Endothelial cell of umbilical vein (primary cell): ENCODE results near the gene CSMD2. TPM values are rescaled to one million over a fixed set of nuclear protein-coding genes. Genes with fewer than 3 reads are reported as not detected.

Experiments used
- BruUV-seq: library from RNA; stranded (reverse); fragments of 400-500 nt; replicated peaks from 2 replicates; lab custom pipeline; 2021; lab: Mats Ljungman, UMichigan
- CTCF ChIA-PET: fragments of 300-600, 350-600 bp; sonication (Branson Sonifier 250); formaldehyde crosslinking; loops from one replicate; lab custom pipeline; 2021; ENCODE audit warnings: antibody characterized with exemption, inconsistent platforms; lab: Charles Lee
- POLR2A ChIA-PET: fragments of 300-600, 350-600 bp; sonication (Branson Sonifier 250); formaldehyde crosslinking; loops from one replicate; lab custom pipeline; 2021; ENCODE audit warnings: antibody characterized with exemption, inconsistent platforms; lab: Charles Lee
- DNase-seq: peaks from one replicate; pipeline ENCODE4 v3.0.0-alpha.2; 2011; ENCODE audit warnings: low read depth, low spot score
- FAIRE-seq: peaks from 2 replicates; lab custom pipeline; 2011; peaks lifted over from hg19 to GRCh38; lab: Jason Lieb, UNC
- H2AFZ ChIP-seq: 2 replicates; pipeline ENCODE4 v1.6.0; 2012; ENCODE audit warnings: low read depth, low read length, control low read depth, inconsistent platforms
- H3K27ac ChIP-seq: 2 replicates; pipeline ENCODE4 v1.5.1; 2011; ENCODE audit warnings: low read depth, mild to moderate bottlenecking, control low read depth, low read length, moderate library complexity; ENCODE audit not compliant: insufficient read depth
- H3K27me3 ChIP-seq, 2 experiments: 2 replicates each; pipeline versions ENCODE4 v1.6.0 to v1.6.1; 2011; ENCODE audit warnings: low read length in 2 of 2, mixed read lengths in 1 of 2; ENCODE audit not compliant: control insufficient read depth in 2 of 2, insufficient read depth in 2 of 2
- H3K36me3 ChIP-seq, 2 experiments: 2 replicates in 1 of 2; 3 replicates in 1 of 2; pipeline ENCODE4 v1.5.1; 2011; ENCODE audit warnings: low read length in 2 of 2, mild to moderate bottlenecking in 1 of 2, moderate library complexity in 1 of 2; ENCODE audit not compliant: control insufficient read depth in 2 of 2, insufficient read depth in 2 of 2; ENCODE audit errors: extremely low read depth in 1 of 2
- H3K4me1 ChIP-seq: 3 replicates; pipeline ENCODE4 v1.5.1; 2011; ENCODE audit warnings: mild to moderate bottlenecking, low read length; ENCODE audit not compliant: control insufficient read depth, insufficient read depth; ENCODE audit errors: extremely low read depth
- H3K4me2 ChIP-seq: 2 replicates; pipeline ENCODE4 v1.6.1; 2011; ENCODE audit warnings: low read length, control low read depth, mixed read lengths; ENCODE audit not compliant: insufficient read depth
- H3K4me3 ChIP-seq, 3 experiments: fragments of 200-600 bp in 1 of 3; sonication (generic), shearing (Covaris generic) in 1 of 3; replicated peaks in 1 of 3; 2 replicates each; pipeline ENCODE4 v1.5.1; 2011 to 2016; ENCODE audit warnings: control low read depth in 3 of 3, low read length in 3 of 3, mild to moderate bottlenecking in 2 of 3, inconsistent platforms in 1 of 3, low read depth in 1 of 3, moderate library complexity in 1 of 3; ENCODE audit not compliant: insufficient read depth in 1 of 3
- H3K79me2 ChIP-seq: 2 replicates; pipeline ENCODE4 v1.6.0; 2012; ENCODE audit warnings: low read length, inconsistent platforms; ENCODE audit not compliant: control insufficient read depth, insufficient read depth
- H3K9ac ChIP-seq: replicated peaks from 2 replicates; pipeline ENCODE3; 2011; ENCODE audit warnings: low read length, control low read depth; ENCODE audit not compliant: insufficient read depth; ENCODE audit errors: extremely low read depth
- H3K9me1 ChIP-seq: replicated peaks from 3 replicates; pipeline ENCODE4 v1.6.0; 2011; ENCODE audit warnings: mild to moderate bottlenecking, low read length; ENCODE audit not compliant: control insufficient read depth, insufficient read depth; ENCODE audit errors: extremely low read depth
- H3K9me3 ChIP-seq: replicated peaks from 2 replicates; pipeline ENCODE4 v1.5.1; 2012; ENCODE audit warnings: low read length, inconsistent platforms; ENCODE audit not compliant: control insufficient read depth, insufficient read depth
- H4K20me1 ChIP-seq: replicated peaks from 2 replicates; pipeline ENCODE3; 2011; ENCODE audit warnings: mild to moderate bottlenecking, low read length; ENCODE audit not compliant: control insufficient read depth, insufficient read depth; ENCODE audit errors: extremely low read depth
- EZH2 ChIP-seq: IDR thresholded peaks from 2 replicates; pipeline ENCODE4 v1.6.1; 2012; ENCODE audit warnings: borderline replicate concordance, low read depth, mild to moderate bottlenecking, moderate library complexity, low read length, inconsistent platforms; ENCODE audit not compliant: severe bottlenecking
- FOS ChIP-seq: IDR thresholded peaks from 2 replicates; pipeline ENCODE4 v1.6.1; 2011; ENCODE audit warnings: mild to moderate bottlenecking, low read length, moderate library complexity, borderline replicate concordance; ENCODE audit not compliant: insufficient read depth
- GATA2 ChIP-seq: IDR thresholded peaks from 2 replicates; pipeline ENCODE4 v1.7.0; 2011; ENCODE audit warnings: low read depth, mild to moderate bottlenecking, moderate library complexity, mixed read lengths, low read length; ENCODE audit not compliant: insufficient read length, insufficient read depth
- JUN ChIP-seq: IDR thresholded peaks from 2 replicates; pipeline ENCODE4 v1.6.1; 2011; ENCODE audit warnings: borderline replicate concordance, low read depth; ENCODE audit not compliant: insufficient read length, insufficient read depth
- MYC ChIP-seq: IDR thresholded peaks from one replicate; pipeline ENCODE4 v1.6.1; 2011; ENCODE audit warnings: mild to moderate bottlenecking, low read depth, low read length
- POLR2A ChIP-seq: IDR thresholded peaks from 2 replicates; pipeline ENCODE4 v1.6.1; 2012; ENCODE audit warnings: low read depth, mild to moderate bottlenecking, control low read depth, low read length
- POLR2AphosphoS5 ChIP-seq: IDR thresholded peaks from 2 replicates; pipeline ENCODE4 v1.6.1; 2012; ENCODE audit warnings: low read depth, mild to moderate bottlenecking, control low read depth, low read length, moderate library complexity; ENCODE audit not compliant: insufficient read depth
- dilution Hi-C: fragments of 300-500 bp; cut with MboI; formaldehyde crosslinking; loops from one replicate; pipeline ENCODE4 v1.15.0; 2019; ENCODE audit warnings: low sequenced_read_pairs; ENCODE audit not compliant: extremely low pct_ligation_motif_present
- intact Hi-C: fragments of 100-400 bp; cut with micrococcal nuclease; formaldehyde crosslinking; loops from one replicate; pipeline ENCODE4 v1.10.0; 2022
- polyA plus RNA-seq, 4 experiments: library from polyadenylated mRNA; depleted of rRNA in 3 of 4; stranded (reverse) in 3 of 4; unstranded in 1 of 4; fragments of >200 nt; gene quantifications; 2 replicates each; pipeline versions ENCODE4 v1.2.1 to v1.2.3, GENCODE V29; 2011 to 2012; ENCODE audit warnings: missing spikeins in 1 of 4
- total RNA-seq: library from RNA; stranded (reverse); gene quantifications from 2 replicates; pipeline ENCODE4 v1.2.3, GENCODE V29; 2021
- TF ChIP-seq, protein P1 (sequence below), 2 donors: IDR thresholded peaks; 1 replicate in 1 of 2; 2 replicates in 1 of 2; pipeline ENCODE4 v1.5.1; 2011; ENCODE audit warnings: low read length in 2 of 2, mild to moderate bottlenecking in 2 of 2, moderate library complexity in 2 of 2, control low read depth in 1 of 2, inconsistent platforms in 1 of 2, low read depth in 1 of 2; ENCODE audit not compliant: insufficient read depth in 1 of 2; ENCODE audit errors: extremely low read depth in 1 of 2
- TF ChIP-seq, protein P2 (sequence below): IDR thresholded peaks from 2 replicates; pipeline ENCODE4 v1.6.1; 2011; ENCODE audit not compliant: insufficient read depth, insufficient read length

CSMD2 gene
- total and polyA plus RNA-seq, 2 donors (not counting 3 experiments of a cell fraction or from before 2014, with no cell fraction given) = under 0.01 TPM; not detected in 1

DNA sequence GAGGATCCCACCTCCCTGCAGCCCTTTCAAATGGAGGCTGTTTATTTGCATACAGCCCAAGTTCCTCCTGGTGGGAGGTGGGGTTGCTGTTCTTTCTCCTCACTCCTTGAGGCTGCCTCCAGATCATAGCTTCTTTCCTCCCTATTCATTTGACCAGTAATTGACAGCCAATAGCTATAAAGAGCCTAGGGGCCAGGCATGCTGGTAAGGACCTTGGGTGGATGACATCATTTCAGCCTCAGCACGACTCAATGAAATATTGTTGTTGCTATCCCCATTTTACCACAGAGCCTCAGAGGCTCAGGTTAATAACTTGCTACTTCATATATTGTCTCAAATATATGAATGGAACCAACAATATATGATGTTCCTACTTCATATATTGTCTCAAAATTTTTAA lies 661.5 kb downstream of the CSMD2 start:
- H3K9me3 ChIP-seq = no peaks in the 10 kb centered on the region
- CTCF ChIA-PET = no interaction called here
- intact Hi-C loops (no loop called here), dilution Hi-C loops (no loop called here)
- no peaks in the 10 kb centered on the region for H3K4me1 ChIP-seq
- POLR2A ChIA-PET = no interaction called here
- no peak for DNase-seq
- H3K27me3 ChIP-seq = no peaks in the 10 kb centered on the region
- BruUV-seq = no TSS peak
- no peak for TF ChIP-seq FOS
- no peak for TF ChIP-seq JUN
- no peak for TF ChIP-seq MYC
- no peak for TF ChIP-seq GATA2
- TF ChIP-seq POLR2A = no peak
- no peak for TF ChIP-seq EZH2
- TF ChIP-seq, protein P1, sequence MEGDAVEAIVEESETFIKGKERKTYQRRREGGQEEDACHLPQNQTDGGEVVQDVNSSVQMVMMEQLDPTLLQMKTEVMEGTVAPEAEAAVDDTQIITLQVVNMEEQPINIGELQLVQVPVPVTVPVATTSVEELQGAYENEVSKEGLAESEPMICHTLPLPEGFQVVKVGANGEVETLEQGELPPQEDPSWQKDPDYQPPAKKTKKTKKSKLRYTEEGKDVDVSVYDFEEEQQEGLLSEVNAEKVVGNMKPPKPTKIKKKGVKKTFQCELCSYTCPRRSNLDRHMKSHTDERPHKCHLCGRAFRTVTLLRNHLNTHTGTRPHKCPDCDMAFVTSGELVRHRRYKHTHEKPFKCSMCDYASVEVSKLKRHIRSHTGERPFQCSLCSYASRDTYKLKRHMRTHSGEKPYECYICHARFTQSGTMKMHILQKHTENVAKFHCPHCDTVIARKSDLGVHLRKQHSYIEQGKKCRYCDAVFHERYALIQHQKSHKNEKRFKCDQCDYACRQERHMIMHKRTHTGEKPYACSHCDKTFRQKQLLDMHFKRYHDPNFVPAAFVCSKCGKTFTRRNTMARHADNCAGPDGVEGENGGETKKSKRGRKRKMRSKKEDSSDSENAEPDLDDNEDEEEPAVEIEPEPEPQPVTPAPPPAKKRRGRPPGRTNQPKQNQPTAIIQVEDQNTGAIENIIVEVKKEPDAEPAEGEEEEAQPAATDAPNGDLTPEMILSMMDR (IDR thresholded peaks at IDR 0.05; ENCODE audit: extremely low read depth in 1 of 2, insufficient read depth in 1 of 2, low read depth in 1 of 2, low read length in 2 of 2) = no peak
- TF ChIP-seq, protein P2, sequence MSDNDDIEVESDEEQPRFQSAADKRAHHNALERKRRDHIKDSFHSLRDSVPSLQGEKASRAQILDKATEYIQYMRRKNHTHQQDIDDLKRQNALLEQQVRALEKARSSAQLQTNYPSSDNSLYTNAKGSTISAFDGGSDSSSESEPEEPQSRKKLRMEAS = no peak
- TF ChIP-seq POLR2AphosphoS5 = no peak
- no peak overlapping the region for H3K9ac ChIP-seq
- no peak overlapping the region for H3K4me3 ChIP-seq
- H3K4me2 ChIP-seq = no peak overlapping the region
- no peaks in the 10 kb centered on the region for H3K9me1 ChIP-seq
- H3K79me2 ChIP-seq = no peaks in the 10 kb centered on the region
- no peaks in the 10 kb centered on the region for H3K36me3 ChIP-seq
- no peak for FAIRE-seq
- no peaks in the 10 kb centered on the region for H4K20me1 ChIP-seq
- no peak overlapping the region for H3K27ac ChIP-seq
- no peak overlapping the region for H2AFZ ChIP-seq
